DOHH2 (cell line): ENCODE data around the gene HECTD1.

Experiments
- CTCF ChIP-seq: fragments of 200-600 bp; sonication (generic); IDR thresholded peaks from one replicate; pipeline ENCODE4 v1.5.1; 2014; ENCODE audit warnings: antibody characterized with exemption, mild to moderate bottlenecking, low read depth, low read length; ENCODE audit not compliant: poor library complexity, severe bottlenecking
- EZH2phosphoT487 ChIP-seq: fragments of 200-600 bp; sonication (generic); IDR thresholded peaks from 2 replicates; pipeline ENCODE4 v1.6.1; 2017; ENCODE audit warnings: borderline replicate concordance, mild to moderate bottlenecking, antibody characterized with exemption, low read length, moderate library complexity, mixed read lengths

- TF ChIP-seq CTCF (no peak), EZH2phosphoT487 (no peak)
Measured at GRCh38 chr14:31170411-31170810, 37.2 kb downstream of the HECTD1 start.
